ENCODE data around the gene ATP6V0E2.
"Not testable (repeated sequence)": the region's sequence is repeated elsewhere in the genome, so short reads cannot be mapped to it uniquely, and the experiment has no call there.

Gene ATP6V0E2

GRCh38 chr7:149880638-149881311 lies 7.0 kb downstream of the ATP6V0E2 start:
- no peak for DNase-seq

GRCh38 chr7:149881328-149882247 lies 7.8 kb downstream of the ATP6V0E2 start:
- no peak for DNase-seq

- no peak for DNase-seq
Observed at GRCh38 chr7:149882248-149883047, 8.7 kb downstream of the ATP6V0E2 start.

GRCh38 chr7:149883048-149883438 lies 9.3 kb downstream of the ATP6V0E2 start:
- no peak for DNase-seq

- DNase-seq: peak; percentile 46
Observed at GRCh38 chr7:149883452-149883861, 9.7 kb downstream of the ATP6V0E2 start.

- DNase-seq: no peak
Observed at GRCh38 chr7:149884016-149884415, 10.2 kb downstream of the ATP6V0E2 start.

- DNase-seq: no peak
Observed at GRCh38 chr7:149884541-149884940, 10.8 kb downstream of the ATP6V0E2 start.

- DNase-seq: no peak
Observed at GRCh38 chr7:149885191-149886017, 11.6 kb downstream of the ATP6V0E2 start.

- DNase-seq: no peak
Observed at GRCh38 chr7:149886018-149886415, 12.2 kb downstream of the ATP6V0E2 start.

- no peak for DNase-seq
Observed at GRCh38 chr7:149887311-149887710, 13.5 kb downstream of the ATP6V0E2 start.

- DNase-seq: not testable (repeated sequence)
Observed at GRCh38 chr7:149890715-149891114, 16.9 kb downstream of the ATP6V0E2 start.

GRCh38 chr7:149894957-149895356 lies 21.2 kb downstream of the ATP6V0E2 start:
- not testable (repeated sequence) for DNase-seq

- DNase-seq: not testable (repeated sequence)
Observed at GRCh38 chr7:149907776-149908376, 34.1 kb downstream of the ATP6V0E2 start.

- not testable (repeated sequence) for DNase-seq
Observed at GRCh38 chr7:149910219-149910618, 36.5 kb downstream of the ATP6V0E2 start.

- DNase-seq: not testable (repeated sequence)
Observed at GRCh38 chr7:149912126-149912525, 38.4 kb downstream of the ATP6V0E2 start.

GRCh38 chr7:149926414-149926813 lies 52.6 kb downstream of the ATP6V0E2 start:
- DNase-seq: not testable (repeated sequence)
